OCI-LY7 (cell line): ENCODE measurements around the gene ARFGEF3. TPM values are rescaled to one million over a fixed set of nuclear protein-coding genes. Genes with fewer than 3 reads are reported as not detected.

Source experiments
- BruUV-seq: library from RNA; stranded (reverse); fragments of 400-500 nt; replicated peaks from 2 replicates; lab custom pipeline; 2021; lab: Mats Ljungman, UMichigan
- CTCF ChIA-PET: fragments of 300-600 bp; sonication (Branson Sonifier 250); formaldehyde crosslinking; loops from one replicate; lab custom pipeline; 2022; ENCODE audit warnings: antibody characterized with exemption; ENCODE audit not compliant: unreplicated experiment; lab: Charles Lee
- POLR2A ChIA-PET: fragments of 300-600 bp; sonication (Branson Sonifier 250); formaldehyde crosslinking; loops from one replicate; lab custom pipeline; 2022; ENCODE audit warnings: antibody characterized with exemption; lab: Charles Lee
- DNase-seq: peaks from one replicate; pipeline ENCODE4 v3.0.0-alpha.2; 2015; ENCODE audit warnings: low spot score
- H2AFZ ChIP-seq: fragments of 200-600 bp; sonication (generic), shearing (Covaris generic); 2 replicates; pipeline ENCODE4 v1.6.1; 2014; ENCODE audit warnings: mild to moderate bottlenecking, antibody characterized with exemption, low read length, moderate library complexity
- H3K27ac ChIP-seq: fragments of 200-600 bp; sonication (generic); 2 replicates; pipeline ENCODE4 v1.5.1; 2014; ENCODE audit warnings: mixed run types, low read depth, mild to moderate bottlenecking, moderate library complexity, low read length, inconsistent platforms; ENCODE audit not compliant: poor library complexity, severe bottlenecking
- H3K36me3 ChIP-seq: fragments of 200-600 bp; sonication (generic); 2 replicates; pipeline ENCODE4 v1.6.1; 2014; ENCODE audit warnings: mild to moderate bottlenecking, antibody characterized with exemption, low read length, moderate library complexity, mixed read lengths; ENCODE audit not compliant: insufficient read depth
- H3K4me1 ChIP-seq: fragments of 200-600 bp; sonication (generic); 2 replicates; pipeline ENCODE4 v1.5.1; 2014; ENCODE audit warnings: mild to moderate bottlenecking, low read length; ENCODE audit not compliant: insufficient read depth, poor library complexity, severe bottlenecking
- H3K4me2 ChIP-seq: fragments of 200-600 bp; sonication (generic); 2 replicates; pipeline ENCODE4 v1.6.1; 2014; ENCODE audit warnings: mild to moderate bottlenecking, low read length
- H3K4me3 ChIP-seq: fragments of 200-600 bp; sonication (generic); 2 replicates; pipeline ENCODE4 v1.5.1; 2014; ENCODE audit warnings: mild to moderate bottlenecking, low read depth, low read length; ENCODE audit not compliant: poor library complexity, severe bottlenecking
- H3K79me2 ChIP-seq: fragments of 200-600 bp; sonication (generic); 2 replicates; pipeline ENCODE4 v1.6.1; 2016; ENCODE audit warnings: low read depth, mild to moderate bottlenecking, low read length, moderate library complexity, mixed read lengths; ENCODE audit not compliant: insufficient read depth
- H3K9me2 ChIP-seq: fragments of 200-600 bp; sonication (generic); 2 replicates; pipeline ENCODE4 v1.6.1; 2016; ENCODE audit warnings: mild to moderate bottlenecking, low read length, mixed read lengths; ENCODE audit not compliant: insufficient read depth
- H3K9me3 ChIP-seq: fragments of 200-600 bp; sonication (generic); 2 replicates; pipeline ENCODE4 v1.6.1; 2014; ENCODE audit warnings: mild to moderate bottlenecking, mixed run types, low read length, mixed read lengths
- H4K20me1 ChIP-seq: fragments of 200-600 bp; sonication (generic); 2 replicates; pipeline ENCODE4 v1.6.1; 2014; ENCODE audit warnings: mild to moderate bottlenecking, antibody characterized with exemption, low read length, moderate library complexity, mixed read lengths; ENCODE audit not compliant: insufficient read depth
- EZH2phosphoT487 ChIP-seq: fragments of 200-600 bp; sonication (generic); IDR thresholded peaks from 2 replicates; pipeline ENCODE4 v1.6.1; 2018; ENCODE audit warnings: low read depth, borderline replicate concordance, mild to moderate bottlenecking, mixed run types, antibody characterized with exemption, low read length, moderate library complexity, mixed read lengths
- intact Hi-C: fragments of 100-400 bp; cut with micrococcal nuclease; formaldehyde crosslinking; loops from one replicate; pipeline ENCODE4 v1.10.0; 2022; ENCODE audit not compliant: unreplicated experiment
- total RNA-seq, 2 experiments: library from RNA; depleted of rRNA in 1 of 2; stranded (reverse); fragments of >200 nt in 1 of 2; shearing (Covaris generic) in 1 of 2; gene quantifications; 2 replicates each; pipeline ENCODE4 v1.2.3, GENCODE V29; 2014 to 2022
- TF ChIP-seq, protein P1 (sequence below): fragments of 200-600 bp; sonication (generic); conservative IDR thresholded peaks from 2 replicates; pipeline ENCODE4 v1.5.1; 2014; ENCODE audit warnings: mild to moderate bottlenecking, antibody characterized with exemption, low read length, moderate library complexity, mixed read lengths

The ARFGEF3 gene
- total RNA-seq, 2 experiments from 2014 or later: not detected

GRCh38 chr6:138226700-138227315, 65.1 kb downstream of the ARFGEF3 start:
- H4K20me1 ChIP-seq: 0 out of 2 replicates have a peak, but pooled peaks cover 3% of the 10 kb centered on the region
- no peak for DNase-seq
- peaks cover 5% of the 10 kb centered on the region for H3K4me1 ChIP-seq
- intact Hi-C loops: no loop called here
- no peak overlapping the region for H3K4me2 ChIP-seq
- POLR2A ChIA-PET: interaction anchor here (0.6 to 1.3 kb wide), 3 partner anchors 8 to 42 kb away, joined by 3 to 4 read pairs (median 3); no protein-coding TSS in a partner anchor
- no peak overlapping the region for H3K4me3 ChIP-seq
- H3K9me2 ChIP-seq: no peaks in the 10 kb centered on the region
- no TSS peak for BruUV-seq
- no peak overlapping the region for H3K27ac ChIP-seq
- no peaks in the 10 kb centered on the region for H3K36me3 ChIP-seq
- H3K79me2 ChIP-seq: no peaks in the 10 kb centered on the region
- H3K9me3 ChIP-seq: no peaks in the 10 kb centered on the region
- CTCF ChIA-PET: no interaction called here
- TF ChIP-seq EZH2phosphoT487: no peak
- TF ChIP-seq, protein P1, sequence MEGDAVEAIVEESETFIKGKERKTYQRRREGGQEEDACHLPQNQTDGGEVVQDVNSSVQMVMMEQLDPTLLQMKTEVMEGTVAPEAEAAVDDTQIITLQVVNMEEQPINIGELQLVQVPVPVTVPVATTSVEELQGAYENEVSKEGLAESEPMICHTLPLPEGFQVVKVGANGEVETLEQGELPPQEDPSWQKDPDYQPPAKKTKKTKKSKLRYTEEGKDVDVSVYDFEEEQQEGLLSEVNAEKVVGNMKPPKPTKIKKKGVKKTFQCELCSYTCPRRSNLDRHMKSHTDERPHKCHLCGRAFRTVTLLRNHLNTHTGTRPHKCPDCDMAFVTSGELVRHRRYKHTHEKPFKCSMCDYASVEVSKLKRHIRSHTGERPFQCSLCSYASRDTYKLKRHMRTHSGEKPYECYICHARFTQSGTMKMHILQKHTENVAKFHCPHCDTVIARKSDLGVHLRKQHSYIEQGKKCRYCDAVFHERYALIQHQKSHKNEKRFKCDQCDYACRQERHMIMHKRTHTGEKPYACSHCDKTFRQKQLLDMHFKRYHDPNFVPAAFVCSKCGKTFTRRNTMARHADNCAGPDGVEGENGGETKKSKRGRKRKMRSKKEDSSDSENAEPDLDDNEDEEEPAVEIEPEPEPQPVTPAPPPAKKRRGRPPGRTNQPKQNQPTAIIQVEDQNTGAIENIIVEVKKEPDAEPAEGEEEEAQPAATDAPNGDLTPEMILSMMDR: no peak
- no peak overlapping the region for H2AFZ ChIP-seq

- TF ChIP-seq EZH2phosphoT487: no peak
- TF ChIP-seq, protein P1: no peak
- H3K36me3 ChIP-seq: no peaks in the 10 kb centered on the region
- BruUV-seq: no TSS peak
- H3K27ac ChIP-seq: no peak overlapping the region
- H3K4me3 ChIP-seq: no peak overlapping the region
- ChIA-PET POLR2A (interaction anchor here (0.6 to 0.7 kb wide), 2 partner anchors 43 to 72 kb away, joined by 3 to 4 read pairs; no protein-coding TSS in a partner anchor), CTCF (no interaction called here)
- 0 out of 2 replicates have a peak, but pooled peaks cover 3% of the 10 kb centered on the region for H4K20me1 ChIP-seq
- H3K9me3 ChIP-seq: no peaks in the 10 kb centered on the region
- intact Hi-C loops: no loop called here
- DNase-seq: no peak
- H3K9me2 ChIP-seq: no peaks in the 10 kb centered on the region
- H2AFZ ChIP-seq: no peak overlapping the region
- peaks cover 7% of the 10 kb centered on the region for H3K4me1 ChIP-seq
- no peak overlapping the region for H3K4me2 ChIP-seq
- H3K79me2 ChIP-seq: no peaks in the 10 kb centered on the region
These were observed 65.6 kb downstream of the ARFGEF3 start for GRCh38 chr6:138227316-138227781.

DNA sequence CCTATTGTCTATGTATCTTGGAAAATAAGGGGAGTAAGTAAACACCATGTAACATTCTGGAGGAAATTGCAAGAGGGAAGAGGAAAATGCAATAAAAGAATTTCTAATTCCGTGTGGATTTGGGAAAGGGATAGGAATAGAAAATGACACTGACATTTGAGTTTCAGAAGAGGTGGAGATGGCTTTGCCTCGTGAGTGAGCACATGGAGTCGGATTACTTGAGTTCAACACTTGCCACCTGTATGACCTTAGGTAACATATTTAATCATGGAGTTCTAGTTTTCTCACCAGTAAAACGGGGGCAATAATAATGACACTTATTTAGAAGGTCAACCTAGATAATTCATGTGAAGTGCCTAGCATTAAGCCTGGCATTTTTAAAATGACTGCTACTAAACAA, 67.3 kb downstream of the ARFGEF3 start:
- no peak for DNase-seq
- BruUV-seq: no TSS peak
- Histone ChIP-seq H3K9me2 (no peaks in the 10 kb centered on the region), H2AFZ (no peak overlapping the region), H3K79me2 (no peaks in the 10 kb centered on the region), H3K4me3 (no peak overlapping the region), H3K27ac (no peak overlapping the region), H3K4me2 (no peak overlapping the region), H4K20me1 (0 out of 2 replicates have a peak, but pooled peaks cover 3% of the 10 kb centered on the region), H3K36me3 (no peaks in the 10 kb centered on the region), H3K9me3 (no peaks in the 10 kb centered on the region), H3K4me1 (peaks cover 7% of the 10 kb centered on the region)
- POLR2A ChIA-PET: no interaction called here
- intact Hi-C loops: no loop called here
- CTCF ChIA-PET: no interaction called here
- TF ChIP-seq, protein P1: no peak
- TF ChIP-seq EZH2phosphoT487: no peak
